IMR-90 (cell line): ENCODE results near the gene ARTN. TPM values are rescaled to one million over a fixed set of nuclear protein-coding genes. Genes with fewer than 3 reads are reported as not detected.
A peak's percentile ranks its signal among the peaks of the same experiment; 100 is the strongest.

Experiments
- ATAC-seq: fragments of 200-7000 bp; cut with Tn5 transposase; 2 replicates; pipeline ENCODE4 v1.9.1; 2020; ENCODE audit warnings: low read depth, mild to moderate bottlenecking, moderate library complexity
- BruUV-seq: library from RNA; stranded (reverse); fragments of 400-500 nt; replicated peaks from 2 replicates; lab custom pipeline; 2021; lab: Mats Ljungman, UMichigan
- CTCF ChIA-PET: fragments of 300-600 bp; formaldehyde crosslinking; extraction: SDS; loops from one replicate; lab custom pipeline; 2021; ENCODE audit warnings: antibody characterized with exemption; lab: Yijun Ruan, JAX
- POLR2A ChIA-PET: fragments of 300-600 bp; sonication (Branson Sonifier 250); formaldehyde crosslinking; loops from one replicate; lab custom pipeline; 2022; ENCODE audit warnings: antibody characterized with exemption; ENCODE audit not compliant: unreplicated experiment; lab: Charles Lee
- DNase-seq: peaks from one replicate; pipeline ENCODE4 v3.0.0; 2013
- H2AFZ ChIP-seq: replicated peaks from 2 replicates; pipeline ENCODE3; 2013; ENCODE audit warnings: low read length, mild to moderate bottlenecking; ENCODE audit not compliant: poor library complexity
- H2AK5ac ChIP-seq: 2 replicates; pipeline ENCODE4 v1.6.1; 2013; ENCODE audit warnings: low read depth, low read length, inconsistent platforms
- H2AK9ac ChIP-seq: replicated peaks from 2 replicates; pipeline ENCODE3; 2013; ENCODE audit warnings: mild to moderate bottlenecking, low read depth, low read length, moderate library complexity; ENCODE audit not compliant: poor library complexity
- H2BK120ac ChIP-seq: 2 replicates; pipeline ENCODE4 v1.6.1; 2013; ENCODE audit warnings: low read depth, low read length, inconsistent platforms
- H2BK15ac ChIP-seq: 3 replicates; pipeline ENCODE4 v1.6.1; 2013; ENCODE audit warnings: low read depth, low read length, inconsistent platforms
- H2BK20ac ChIP-seq: 2 replicates; pipeline ENCODE4 v1.6.1; 2013; ENCODE audit warnings: low read depth, mild to moderate bottlenecking, inconsistent platforms, low read length, moderate library complexity
- H2BK5ac ChIP-seq: 2 replicates; pipeline ENCODE4 v1.6.1; 2013; ENCODE audit warnings: mild to moderate bottlenecking, low read depth, low read length, inconsistent platforms; ENCODE audit not compliant: poor library complexity, severe bottlenecking
- H3K14ac ChIP-seq: replicated peaks from 2 replicates; pipeline ENCODE4 v1.6.1; 2013; ENCODE audit warnings: low read depth, low read length, inconsistent platforms
- H3K18ac ChIP-seq: 2 replicates; pipeline ENCODE4 v1.6.1; 2013; ENCODE audit warnings: low read depth, low read length, control low read depth
- H3K23ac ChIP-seq: 2 replicates; pipeline ENCODE4 v1.6.1; 2013; ENCODE audit warnings: low read depth, low read length, inconsistent platforms
- H3K27ac ChIP-seq: 2 replicates; pipeline ENCODE4 v1.5.1; 2013; ENCODE audit warnings: mild to moderate bottlenecking, control low read depth, low read length; ENCODE audit not compliant: insufficient read depth
- H3K27me3 ChIP-seq: 2 replicates; pipeline ENCODE4 v1.6.1; 2013; ENCODE audit warnings: low read length; ENCODE audit not compliant: control insufficient read depth, insufficient read depth
- H3K36me3 ChIP-seq: 2 replicates; pipeline ENCODE4 v1.6.1; 2013; ENCODE audit warnings: low read length, mixed read lengths; ENCODE audit not compliant: control insufficient read depth, insufficient read depth
- H3K4ac ChIP-seq: 2 replicates; pipeline ENCODE4 v1.6.1; 2013; ENCODE audit warnings: low read depth, low read length, inconsistent platforms
- H3K4me1 ChIP-seq: 2 replicates; pipeline ENCODE4 v1.6.1; 2013; ENCODE audit warnings: low read length, mixed read lengths; ENCODE audit not compliant: control insufficient read depth, insufficient read depth
- H3K4me2 ChIP-seq: 2 replicates; pipeline ENCODE4 v1.6.1; 2013; ENCODE audit warnings: low read depth, mild to moderate bottlenecking, control low read depth, low read length, moderate library complexity
- H3K4me3 ChIP-seq: 2 replicates; pipeline ENCODE4 v1.5.1; 2013; ENCODE audit warnings: low read depth, mild to moderate bottlenecking, control low read depth, low read length, moderate library complexity; ENCODE audit not compliant: insufficient read depth
- H3K56ac ChIP-seq: 2 replicates; pipeline ENCODE4 v1.6.1; 2013; ENCODE audit warnings: low read length, inconsistent platforms; ENCODE audit not compliant: insufficient read depth; ENCODE audit errors: extremely low read depth
- H3K79me1 ChIP-seq, 2 experiments: 2 replicates each; pipeline ENCODE4 v1.6.1; 2013; ENCODE audit warnings: low read length in 2 of 2, inconsistent platforms in 1 of 2, low read depth in 1 of 2
- H3K9ac ChIP-seq: 2 replicates; pipeline ENCODE4 v1.6.1; 2013; ENCODE audit warnings: low read depth, low read length, control low read depth
- H3K9me1 ChIP-seq: 2 replicates; pipeline ENCODE4 v1.6.1; 2013; ENCODE audit warnings: low read length, inconsistent platforms; ENCODE audit not compliant: insufficient read depth
- H3K9me3 ChIP-seq: 2 replicates; pipeline ENCODE4 v1.6.1; 2013; ENCODE audit warnings: low read length; ENCODE audit not compliant: control insufficient read depth, insufficient read depth
- H4K20me1 ChIP-seq: 2 replicates; pipeline ENCODE4 v1.6.1; 2013; ENCODE audit warnings: low read length, inconsistent platforms; ENCODE audit not compliant: insufficient read depth
- H4K5ac ChIP-seq: 2 replicates; pipeline ENCODE4 v1.6.1; 2013; ENCODE audit warnings: mild to moderate bottlenecking, low read depth, low read length, control low read depth
- H4K8ac ChIP-seq, 2 experiments: 2 replicates each; pipeline ENCODE4 v1.6.1; 2013; ENCODE audit warnings: low read depth in 2 of 2, low read length in 2 of 2, control low read depth in 1 of 2, inconsistent platforms in 1 of 2
- H4K91ac ChIP-seq: 2 replicates; pipeline ENCODE4 v1.6.1; 2013; ENCODE audit warnings: low read depth, low read length, inconsistent platforms; ENCODE audit not compliant: insufficient read depth
- BHLHE40 ChIP-seq: fragments of 150-350 bp; IDR thresholded peaks from 2 replicates; pipeline ENCODE4 v1.6.1; 2016; ENCODE audit warnings: mild to moderate bottlenecking, low read depth, low read length
- MAFK ChIP-seq: IDR thresholded peaks from 2 replicates; pipeline ENCODE4 v1.6.1; 2012; ENCODE audit warnings: low read depth, low read length, improper control_type of control experiment
- MAZ ChIP-seq: IDR thresholded peaks from 2 replicates; pipeline ENCODE4 v1.6.1; 2012; ENCODE audit warnings: low read depth, mild to moderate bottlenecking, low read length, improper control_type of control experiment, moderate library complexity, borderline replicate concordance
- MXI1 ChIP-seq: IDR thresholded peaks from 2 replicates; pipeline ENCODE4 v1.6.1; 2012; ENCODE audit warnings: low read depth, mild to moderate bottlenecking, low read length, moderate library complexity, borderline replicate concordance
- SMC3 ChIP-seq: fragments of 150-350 bp; IDR thresholded peaks from 2 replicates; pipeline ENCODE4 v1.6.1; 2016; ENCODE audit warnings: low read depth, mild to moderate bottlenecking, antibody characterized with exemption, low read length, moderate library complexity
- WGBS, 2 experiments: methylation state at CpG; one replicate each; pipeline versions ENCODE4 v1.1.5 to v1.1.7; 2013; ENCODE audit warnings: missing lambda C conversion rate in 2 of 2; ENCODE audit not compliant: insufficient read length in 1 of 2; ENCODE audit errors: extremely low coverage in 2 of 2; 5-methylcytosine and 5-hydroxymethylcytosine counted together
- dilution Hi-C: fragments of 300-500 bp; cut with HindIII; formaldehyde crosslinking; loops from one replicate; pipeline ENCODE4 v1.14.3; 2018; ENCODE audit warnings: low sequenced_read_pairs; ENCODE audit not compliant: unreplicated experiment
- in situ Hi-C: fragments of 300-500 bp; cut with MboI; formaldehyde crosslinking; loops from 3 replicates; pipeline ENCODE4 v1.14.3; 2019; ENCODE audit warnings: low sequenced_read_pairs, inconsistent platforms, mixed read lengths
- intact Hi-C: fragments of 100-400 bp; cut with micrococcal nuclease; formaldehyde crosslinking; loops from 2 replicates; pipeline ENCODE4 v1.10.0; 2022
- polyA plus RNA-seq, 3 experiments: library from polyadenylated mRNA; depleted of rRNA; stranded (reverse); fragments of >200 nt; gene quantifications; 2 replicates each; pipeline ENCODE4 v1.2.3, GENCODE V29; 2012; ENCODE audit warnings: low replicate concordance in 1 of 3
- total RNA-seq: library from RNA; depleted of rRNA; stranded (reverse); fragments of >200 nt; gene quantifications from 2 replicates; pipeline ENCODE4 v1.2.3, GENCODE V29; 2012
- TF ChIP-seq, protein P1 (sequence below): fragments of 150-350 bp; IDR thresholded peaks from 2 replicates; pipeline ENCODE4 v1.6.1; 2017; ENCODE audit warnings: mild to moderate bottlenecking, antibody characterized with exemption, low read length, low read depth

Gene ARTN
- total and polyA plus RNA-seq, 2 of the 4 experiments (the other 2 are of a cell fraction): 0.29 TPM; not detected in 1

DNA sequence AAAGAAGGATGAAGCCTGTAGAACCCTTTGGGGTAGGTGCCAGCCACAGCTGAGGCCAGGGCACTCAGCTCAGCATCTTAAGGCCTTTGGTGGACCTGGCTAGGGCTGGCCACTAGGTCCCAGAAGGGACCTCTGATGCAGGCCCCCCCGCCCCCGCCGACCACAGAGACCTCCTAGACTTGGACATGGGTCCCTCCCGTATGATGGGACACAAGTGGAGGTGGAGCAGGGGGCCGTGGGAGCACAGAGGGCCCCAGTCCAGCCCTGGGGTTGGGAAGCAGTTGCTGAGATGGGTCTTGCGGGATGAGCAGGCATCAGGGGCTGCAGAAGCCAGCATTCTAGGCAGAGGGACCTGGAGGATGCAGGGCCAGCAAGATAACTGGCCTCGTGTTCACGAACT lies 48.6 kb downstream of the ARTN start:
- in situ Hi-C loops: no loop called here
- H4K20me1 ChIP-seq: peaks cover 47% of the 10 kb centered on the region
- peak overlapping the region; percentile 61 for H2AFZ ChIP-seq

More for the DNA sequence above, 48.6 kb downstream of the ARTN start:
- no peaks in the 10 kb centered on the region for H3K9me3 ChIP-seq
- ChIA-PET POLR2A (no interaction called here), CTCF (no interaction called here)
- no peak for ATAC-seq
- H3K18ac ChIP-seq: no peak overlapping the region
- H3K27ac ChIP-seq: no peak overlapping the region
- H3K23ac ChIP-seq: no peak overlapping the region
- no peak for DNase-seq
- peak overlapping the region; percentile 57 for H2AK9ac ChIP-seq
- dilution Hi-C loops (no loop called here), intact Hi-C loops (no loop called here)
- peaks cover 45% of the 10 kb centered on the region for H3K36me3 ChIP-seq
- no peak overlapping the region for H2BK120ac ChIP-seq
- H2BK15ac ChIP-seq: no peak overlapping the region
- H3K4ac ChIP-seq: no peak overlapping the region
- peaks cover 39% of the 10 kb centered on the region for H3K9me1 ChIP-seq
- H3K4me1 ChIP-seq: peaks cover 28% of the 10 kb centered on the region
- no peak overlapping the region for H3K4me2 ChIP-seq
- no peak overlapping the region for H3K56ac ChIP-seq
- no peak overlapping the region for H4K8ac ChIP-seq
- H2AK5ac ChIP-seq: no peak overlapping the region
- no peak for TF ChIP-seq MXI1
- TF ChIP-seq MAZ: no peak
- no peak for TF ChIP-seq SMC3
- TF ChIP-seq, protein P1, sequence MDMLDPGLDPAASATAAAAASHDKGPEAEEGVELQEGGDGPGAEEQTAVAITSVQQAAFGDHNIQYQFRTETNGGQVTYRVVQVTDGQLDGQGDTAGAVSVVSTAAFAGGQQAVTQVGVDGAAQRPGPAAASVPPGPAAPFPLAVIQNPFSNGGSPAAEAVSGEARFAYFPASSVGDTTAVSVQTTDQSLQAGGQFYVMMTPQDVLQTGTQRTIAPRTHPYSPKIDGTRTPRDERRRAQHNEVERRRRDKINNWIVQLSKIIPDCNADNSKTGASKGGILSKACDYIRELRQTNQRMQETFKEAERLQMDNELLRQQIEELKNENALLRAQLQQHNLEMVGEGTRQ: no peak
- no peak for TF ChIP-seq BHLHE40
- no peak for TF ChIP-seq MAFK
- no peak overlapping the region for H2BK20ac ChIP-seq
- peaks cover 37 to 73% of the 10 kb centered on the region in 2 experiments for H3K79me1 ChIP-seq
- H4K5ac ChIP-seq: no peak overlapping the region
- H3K4me3 ChIP-seq: no peak overlapping the region
- H3K27me3 ChIP-seq: no peaks in the 10 kb centered on the region
- WGBS, 2 experiments: 97% methylated on average over 8 of the region's 8 CpGs; no CpG with 5 or more reads in 1 of the 2 experiments
- H3K9ac ChIP-seq: no peak overlapping the region
- no TSS peak for BruUV-seq
- no peak overlapping the region for H3K14ac ChIP-seq
- no peak overlapping the region for H2BK5ac ChIP-seq
- no peak overlapping the region for H4K91ac ChIP-seq
